ENCODE data around the gene CCDC159. TPM values are rescaled to one million over a fixed set of nuclear protein-coding genes. Genes with fewer than 3 reads are reported as not detected.

Gene CCDC159
- total and polyA plus RNA-seq, 3 donors from 2014 or later: 41.3 to 99.0 (median 59.8) TPM

- intact Hi-C loops (cut with DNase I; ENCODE audit: low total_unique reads): loop anchor here (10.0 kb wide), 1 partner anchor 76 kb away; the partner anchor contains the start of gene TSPAN16
- TF ChIP-seq POLR2A (IDR thresholded peaks at IDR 0.05) (no peak), CTCF (IDR thresholded peaks at IDR 0.05) (no peak)
- Histone ChIP-seq H3K27ac (no peak overlapping the region), H3K4me1 (peaks cover 8% of the 10 kb centered on the region), H3K4me3 (no peak overlapping the region), H3K27me3 (no peaks in the 10 kb centered on the region), H3K36me3 (ENCODE audit: low read depth, missing control alignments) (no peaks in the 10 kb centered on the region), H3K9me3 (no peaks in the 10 kb centered on the region)
- no peak for DNase-seq
- WGBS, 2 donors: 91 to 92% methylated on average over 2 of the region's 2 CpGs
Observed at GRCh38 chr19:11370744-11371143, 24.4 kb downstream of the CCDC159 start.

- no peaks in the 10 kb centered on the region for H3K27me3 ChIP-seq
- intact Hi-C loops (cut with DNase I; ENCODE audit: low total_unique reads): loop anchor here (10.0 kb wide), 1 partner anchor 79 kb away; the partner anchor contains the start of gene TSPAN16
- 48% methylated on average over 10 of the region's 10 CpGs for WGBS, 2 donors
- TF ChIP-seq POLR2A (IDR thresholded peaks at IDR 0.05) (no peak), CTCF (IDR thresholded peaks at IDR 0.05) (no peak)
- no peak overlapping the region for H3K27ac ChIP-seq
- no peak overlapping the region for H3K4me3 ChIP-seq
- no peaks in the 10 kb centered on the region for H3K9me3 ChIP-seq
- H3K4me1 ChIP-seq: peaks cover 15% of the 10 kb centered on the region
- H3K36me3 ChIP-seq (ENCODE audit: low read depth, missing control alignments): no peaks in the 10 kb centered on the region
- peak; percentile 76 for DNase-seq
Observed at GRCh38 chr19:11373166-11373884, 27.0 kb downstream of the CCDC159 start.

GRCh38 chr19:11373885-11374432, 27.6 kb downstream of the CCDC159 start:
- Histone ChIP-seq H3K36me3 (ENCODE audit: low read depth, missing control alignments) (no peaks in the 10 kb centered on the region), H3K4me3 (peak overlapping the region; percentile 72 to 73), H3K27ac (peak overlapping the region; percentile 94 to 97), H3K9me3 (no peaks in the 10 kb centered on the region), H3K27me3 (no peaks in the 10 kb centered on the region), H3K4me1 (peaks cover 15% of the 10 kb centered on the region)
- intact Hi-C loops (cut with DNase I; ENCODE audit: low total_unique reads): loop anchor here (10.0 kb wide), 1 partner anchor 79 kb away; the partner anchor contains the start of gene TSPAN16
- 20 to 29% methylated on average over 11 of the region's 11 CpGs for WGBS, 2 donors
- no peak for DNase-seq
- TF ChIP-seq CTCF (IDR thresholded peaks at IDR 0.05) (no peak), POLR2A (IDR thresholded peaks at IDR 0.05) (no peak)

GRCh38 chr19:11374433-11375142, 28.3 kb downstream of the CCDC159 start, which contains the start of gene SWSAP1:
SWSAP1 (plus strand) TSS chr19:11374666; CDS start chr19:11374681, 15 bp downstream.
- H3K27ac ChIP-seq: peak within 1 kb of the TSS; percentile 94 to 97
- H3K27me3 ChIP-seq: no peaks in the 10 kb centered on the region
- peak; percentile 99 for DNase-seq
- no peaks in the 10 kb centered on the region for H3K36me3 ChIP-seq (ENCODE audit: low read depth, missing control alignments)
- H3K4me1 ChIP-seq: peaks cover 15% of the 10 kb centered on the region
- WGBS, 2 donors: 0 to 1% methylated on average over 32 to 44 of the region's 44 CpGs
- intact Hi-C loops (cut with DNase I; ENCODE audit: low total_unique reads): loop anchor here (10.0 kb wide), 1 partner anchor 80 kb away; the partner anchor contains the start of gene TSPAN16
- H3K4me3 ChIP-seq: peak within 1 kb of the TSS; percentile 72 to 73
- H3K9me3 ChIP-seq: no peaks in the 10 kb centered on the region
- TF ChIP-seq CTCF (IDR thresholded peaks at IDR 0.05): no peak

Measured in testis (tissue), 3 donors.